GM19438 (cell line): ENCODE results near the gene NYAP2.

Experiments used
- ATAC-seq: cut with Tn5 transposase; IDR thresholded peaks from one replicate; pipeline ENCODE4 v1.9.1; 2021; ENCODE audit warnings: low read depth; ENCODE audit not compliant: unreplicated experiment

NYAP2 gene

GRCh38 chr2:225472161-225472560 lies 72.7 kb downstream of the NYAP2 start:
- no peak for ATAC-seq

- ATAC-seq = no peak
These were observed 79.9 kb downstream of the NYAP2 start for GRCh38 chr2:225479386-225479785.

- ATAC-seq = no peak
These were observed 85.2 kb downstream of the NYAP2 start for GRCh38 chr2:225484751-225485150.

GRCh38 chr2:225486236-225486635 lies 86.7 kb downstream of the NYAP2 start:
- no peak for ATAC-seq

GRCh38 chr2:225487878-225488416 lies 88.4 kb downstream of the NYAP2 start:
- no peak for ATAC-seq

- ATAC-seq = no peak
These were observed 89.2 kb downstream of the NYAP2 start for GRCh38 chr2:225488743-225489142.

- ATAC-seq = no peak
These were observed 94.0 kb downstream of the NYAP2 start for GRCh38 chr2:225493420-225494099.

- no peak for ATAC-seq
These were observed 94.6 kb downstream of the NYAP2 start for GRCh38 chr2:225494100-225494459.

GRCh38 chr2:225495706-225496105 lies 96.2 kb downstream of the NYAP2 start:
- no peak for ATAC-seq

GRCh38 chr2:225496568-225496967 lies 97.1 kb downstream of the NYAP2 start:
- ATAC-seq = no peak

GRCh38 chr2:225497166-225497565 lies 97.7 kb downstream of the NYAP2 start:
- ATAC-seq = no peak

GRCh38 chr2:225501022-225501421 lies 101.5 kb downstream of the NYAP2 start:
- ATAC-seq = no peak

- no peak for ATAC-seq
These were observed 103.5 kb downstream of the NYAP2 start for GRCh38 chr2:225502971-225503370.

- no peak for ATAC-seq
These were observed 111.3 kb downstream of the NYAP2 start for GRCh38 chr2:225510796-225511195.

- ATAC-seq = no peak
These were observed 113.0 kb downstream of the NYAP2 start for GRCh38 chr2:225512469-225512868.

- ATAC-seq = no peak
These were observed 113.5 kb downstream of the NYAP2 start for GRCh38 chr2:225512876-225513540.

GRCh38 chr2:225515033-225515432 lies 115.5 kb downstream of the NYAP2 start:
- no peak for ATAC-seq

- no peak for ATAC-seq
These were observed 127.4 kb downstream of the NYAP2 start for GRCh38 chr2:225526760-225527390.

- no peak for ATAC-seq
These were observed 132.0 kb downstream of the NYAP2 start for GRCh38 chr2:225531559-225531958.

GRCh38 chr2:225532096-225532495 lies 132.6 kb downstream of the NYAP2 start:
- ATAC-seq = no peak

GRCh38 chr2:225534037-225534436 lies 134.5 kb downstream of the NYAP2 start:
- ATAC-seq = no peak

- ATAC-seq = no peak
These were observed 135.2 kb downstream of the NYAP2 start for GRCh38 chr2:225534697-225535096.
